ENCODE results near the gene RIPPLY1.

The RIPPLY1 gene

GRCh38 chrX:106903291-106903824 lies at the start of gene RIPPLY1:
TSS of gene RIPPLY1 (minus strand) at chrX:106903341. CDS start at chrX:106903287, 54 bp downstream.
- no peak for TF ChIP-seq CTCF (IDR thresholded peaks at IDR 0.05; ENCODE audit: extremely low read depth, missing control alignments)
- no peak for DNase-seq (ENCODE audit: low spot score)

GRCh38 chrX:106952538-106952937 lies 49.4 kb upstream of the RIPPLY1 start:
- no peak for TF ChIP-seq CTCF (IDR thresholded peaks at IDR 0.05; ENCODE audit: extremely low read depth, missing control alignments)
- no peak for DNase-seq (ENCODE audit: low spot score)

- TF ChIP-seq CTCF (IDR thresholded peaks at IDR 0.05; ENCODE audit: extremely low read depth, missing control alignments): no peak
- no peak for DNase-seq (ENCODE audit: low spot score)
Measured at GRCh38 chrX:106952089-106952488, 48.9 kb upstream of the RIPPLY1 start.

- no peak for TF ChIP-seq CTCF (IDR thresholded peaks at IDR 0.05; ENCODE audit: extremely low read depth, missing control alignments)
- DNase-seq (ENCODE audit: low spot score): no peak
Measured at GRCh38 chrX:106951230-106951629, 48.1 kb upstream of the RIPPLY1 start.

GRCh38 chrX:106950381-106950780 lies 47.2 kb upstream of the RIPPLY1 start:
- DNase-seq (ENCODE audit: low spot score): no peak
- no peak for TF ChIP-seq CTCF (IDR thresholded peaks at IDR 0.05; ENCODE audit: extremely low read depth, missing control alignments)

- no peak for DNase-seq (ENCODE audit: low spot score)
- TF ChIP-seq CTCF (IDR thresholded peaks at IDR 0.05; ENCODE audit: extremely low read depth, missing control alignments): no peak
Measured at GRCh38 chrX:106949366-106949765, 46.2 kb upstream of the RIPPLY1 start.

- no peak for TF ChIP-seq CTCF (IDR thresholded peaks at IDR 0.05; ENCODE audit: extremely low read depth, missing control alignments)
- DNase-seq (ENCODE audit: low spot score): no peak
Measured at GRCh38 chrX:106948641-106949040, 45.5 kb upstream of the RIPPLY1 start.

All from GM20000 (cell line).